Psoas muscle (tissue), 8 donors: Measurements from ENCODE around the gene UBAP1. TPM values are rescaled to one million over a fixed set of nuclear protein-coding genes. Genes with fewer than 3 reads are reported as not detected.

Experiments
- ATAC-seq, 4 donors: fragments of 200-7000 bp; cut with Tn5 transposase; one replicate each; pipeline ENCODE4 v1.9.1; 2020; ENCODE audit warnings: moderate library complexity in 3 of 4, mild to moderate bottlenecking in 2 of 4
- DNase-seq, 2 donors: peaks; one replicate each; pipeline ENCODE4 v3.0.0-alpha.2; 2020
- H3K27ac ChIP-seq: fragments of 200-600 bp; one replicate; pipeline ENCODE4 v1.8.0; 2022
- H3K27me3 ChIP-seq, 3 donors: fragments of 200-600 bp in 1 of 3; one replicate each; pipeline versions ENCODE4 v1.6.1 to v1.8.0; 2013 to 2022; ENCODE audit warnings: low read length in 2 of 3, mild to moderate bottlenecking in 2 of 3, moderate library complexity in 1 of 3; ENCODE audit not compliant: insufficient read depth in 3 of 3
- H3K36me3 ChIP-seq, 2 donors: fragments of 200-600 bp in 1 of 2; one replicate each; pipeline versions ENCODE4 v1.6.1 to v1.8.0; 2013 to 2022; ENCODE audit warnings: low read depth in 1 of 2, mild to moderate bottlenecking in 1 of 2, moderate library complexity in 1 of 2; ENCODE audit not compliant: insufficient read depth in 1 of 2
- H3K4me1 ChIP-seq: fragments of 200-600 bp; one replicate; pipeline ENCODE4 v1.8.0; 2022
- H3K4me3 ChIP-seq: fragments of 200-600 bp; one replicate; pipeline ENCODE4 v1.8.0; 2022; ENCODE audit warnings: mild to moderate bottlenecking
- H3K9me3 ChIP-seq: fragments of 200-600 bp; one replicate; pipeline ENCODE4 v1.8.0; 2022
- CTCF ChIP-seq: fragments of 200-600 bp; IDR thresholded peaks from one replicate; pipeline ENCODE4 v1.8.0; 2022; ENCODE audit warnings: antibody characterized with exemption
- WGBS, 3 donors: extraction: QIAGEN DNeasy Blood & Tissue Kit; methylation state at CpG; one replicate each; pipeline versions ENCODE4 v1.1.6 to v1.1.7; 2013; 5-methylcytosine and 5-hydroxymethylcytosine counted together
- intact Hi-C, 2 donors: fragments of 100-400 bp; cut with DNase I; formaldehyde crosslinking; loops; one replicate each; pipeline versions ENCODE4 v1.11.0 to v1.14.2; 2022
- polyA plus RNA-seq, 3 donors: library from polyadenylated mRNA; stranded (reverse); fragments of 200-250 nt; gene quantifications; one replicate each; pipeline ENCODE4 v1.2.3, GENCODE V29; 2013
- total RNA-seq, 4 donors: library from RNA; stranded (reverse); fragmentation: NEBNext Ultra II Directional in 2 of 4; extraction: Animal tissue kit (Norgen Biotek cat#: 25700) in 2 of 4; gene quantifications; one replicate each; pipeline versions ENCODE4 v1.2.1 to v1.2.4, GENCODE V29; 2021 to 2023
- donor health status: healthy with polysubstance abuse.
- donor health status: DM: no; HTN: no; CAD: no; lungs with moderate emphysema.
- donor health status: Bipolar disorder and iron deficiency.
- donor health status: healthy.
- donor health status: DM: yes; HTN: yes; CAD: no.
- donor health status: DM: no; HTN: no; CAD: no.
- donor health status: DM: no; HTN: no; CAD: no.
- donor health status: DM: yes; HTN: yes; CAD: no.

UBAP1 gene
- total and polyA plus RNA-seq, 7 donors: 55.8 to 203 (median 89.6) TPM

- intact Hi-C loops: no loop called here
- Histone ChIP-seq H3K4me1 (no peaks in the 10 kb centered on the region), H3K9me3 (no peaks in the 10 kb centered on the region), H3K36me3 (no peaks in the 10 kb centered on the region), H3K27ac (no peak overlapping the region), H3K4me3 (no peak overlapping the region), H3K27me3 (no peaks in the 10 kb centered on the region)
- WGBS, 3 donors: 91 to 94% (median 94%) methylated on average over 6 of the region's 6 CpGs
- no peak for ATAC-seq
- no peak for DNase-seq
- no peak for TF ChIP-seq CTCF
These were observed 9.7 kb upstream of the UBAP1 start for GRCh38 chr9:34169125-34169524.

GRCh38 chr9:34170237-34170991, 8.4 kb upstream of the UBAP1 start:
- WGBS, 3 donors: 42 to 60% (median 57%) methylated on average over 1 of the region's 1 CpG
- Histone ChIP-seq H3K9me3 (no peaks in the 10 kb centered on the region), H3K27me3 (no peaks in the 10 kb centered on the region), H3K4me1 (no peaks in the 10 kb centered on the region), H3K4me3 (no peak overlapping the region), H3K36me3 (no peaks in the 10 kb centered on the region), H3K27ac (no peak overlapping the region)
- peak in 2 of 4 donors; percentile 71 to 77 for ATAC-seq
- intact Hi-C loops: no loop called here
- no peak for DNase-seq
- TF ChIP-seq CTCF: no peak

- no peak for ATAC-seq
- Histone ChIP-seq H3K4me1 (no peaks in the 10 kb centered on the region), H3K27me3 (no peaks in the 10 kb centered on the region), H3K27ac (no peak overlapping the region), H3K4me3 (no peak overlapping the region), H3K9me3 (no peaks in the 10 kb centered on the region), H3K36me3 (no peaks in the 10 kb centered on the region)
- WGBS, 3 donors: 92 to 96% (median 94%) methylated on average over 13 to 15 of the region's 15 CpGs
- intact Hi-C loops: no loop called here
- TF ChIP-seq CTCF: no peak
- no peak for DNase-seq
These were observed 6.9 kb upstream of the UBAP1 start for GRCh38 chr9:34171753-34172535.

GRCh38 chr9:34176089-34176488, 2.8 kb upstream of the UBAP1 start:
- no peak overlapping the region for H3K4me3 ChIP-seq
- DNase-seq (no peak), ATAC-seq (no peak)
- H3K4me1 ChIP-seq: peaks cover 4% of the 10 kb centered on the region
- WGBS, 3 donors: 54 to 78% (median 71%) methylated on average over 3 of the region's 3 CpGs
- no peak for TF ChIP-seq CTCF
- no peaks in the 10 kb centered on the region for H3K9me3 ChIP-seq
- H3K27ac ChIP-seq: no peak overlapping the region
- intact Hi-C loops: loop anchor here (5.0 kb wide), 2 partner anchors 49 to 76 kb away; partner anchors contain the start of gene DCAF12 (in 1 of the 2)
- H3K27me3 ChIP-seq: no peaks in the 10 kb centered on the region
- no peaks in the 10 kb centered on the region for H3K36me3 ChIP-seq
